Measurements from ENCODE around the gene DDX52.

GRCh38 chr17:37662353-37662752 is 19.1 kb upstream of the DDX52 start:
- TF ChIP-seq CTCF (conservative IDR thresholded peaks at IDR 0.05; ENCODE audit: low read depth, low read length) (no peak), EZH2 (IDR thresholded peaks at IDR 0.05; ENCODE audit: borderline replicate concordance, low read depth, low read length, poor library complexity, severe bottlenecking) (no peak)
